C4-2B (cell line): ENCODE measurements around the gene CBX6.

ENCODE experiments used
- ZFX ChIP-seq: fragments of 450-650 bp; IDR thresholded peaks from 2 replicates; pipeline ENCODE4 v1.6.1; 2017
- TF ChIP-seq, protein P1 (sequence below): fragments of 450-650 bp; conservative IDR thresholded peaks from 2 replicates; pipeline ENCODE4 v1.5.1; 2017; ENCODE audit warnings: mild to moderate bottlenecking

DNA sequence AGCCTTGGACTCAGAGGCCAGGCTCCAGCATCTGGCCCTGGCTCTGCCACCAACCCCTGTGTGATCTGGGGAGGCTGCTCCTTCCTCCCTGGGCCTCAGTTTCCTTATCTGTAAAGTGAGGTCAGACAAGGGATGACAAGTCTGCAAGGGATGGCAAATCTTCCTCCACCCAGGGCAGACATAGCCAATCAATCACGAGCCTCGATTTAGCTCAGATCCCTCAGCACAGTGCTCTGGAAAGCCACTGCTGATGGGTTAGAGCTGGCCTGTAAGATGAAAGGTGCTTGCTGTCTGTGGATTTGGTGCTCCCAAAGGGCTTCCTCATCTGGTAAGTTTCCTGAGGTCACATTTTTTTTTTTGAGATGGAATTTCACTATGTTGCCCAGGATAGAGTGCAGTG is 48.4 kb downstream of the CBX6 start:
- TF ChIP-seq, protein P1, sequence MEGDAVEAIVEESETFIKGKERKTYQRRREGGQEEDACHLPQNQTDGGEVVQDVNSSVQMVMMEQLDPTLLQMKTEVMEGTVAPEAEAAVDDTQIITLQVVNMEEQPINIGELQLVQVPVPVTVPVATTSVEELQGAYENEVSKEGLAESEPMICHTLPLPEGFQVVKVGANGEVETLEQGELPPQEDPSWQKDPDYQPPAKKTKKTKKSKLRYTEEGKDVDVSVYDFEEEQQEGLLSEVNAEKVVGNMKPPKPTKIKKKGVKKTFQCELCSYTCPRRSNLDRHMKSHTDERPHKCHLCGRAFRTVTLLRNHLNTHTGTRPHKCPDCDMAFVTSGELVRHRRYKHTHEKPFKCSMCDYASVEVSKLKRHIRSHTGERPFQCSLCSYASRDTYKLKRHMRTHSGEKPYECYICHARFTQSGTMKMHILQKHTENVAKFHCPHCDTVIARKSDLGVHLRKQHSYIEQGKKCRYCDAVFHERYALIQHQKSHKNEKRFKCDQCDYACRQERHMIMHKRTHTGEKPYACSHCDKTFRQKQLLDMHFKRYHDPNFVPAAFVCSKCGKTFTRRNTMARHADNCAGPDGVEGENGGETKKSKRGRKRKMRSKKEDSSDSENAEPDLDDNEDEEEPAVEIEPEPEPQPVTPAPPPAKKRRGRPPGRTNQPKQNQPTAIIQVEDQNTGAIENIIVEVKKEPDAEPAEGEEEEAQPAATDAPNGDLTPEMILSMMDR: no peak
- TF ChIP-seq ZFX: no peak
